Right renal cortex interstitium (tissue), 3 donors: ENCODE measurements around the gene PCP2. TPM values are rescaled to one million over a fixed set of nuclear protein-coding genes. Genes with fewer than 3 reads are reported as not detected.

Experiments
- DNase-seq, 3 donors: peaks; one replicate each; pipeline ENCODE4 v3.0.0-alpha.2; 2013; ENCODE audit warnings: low read depth in 3 of 3, low spot score in 2 of 3
- polyA plus RNA-seq, 3 donors: library from polyadenylated mRNA; unstranded; fragments of 120-200 nt; gene quantifications; one replicate each; pipeline ENCODE4 v1.2.1, GENCODE V29; 2013; ENCODE audit not compliant: insufficient read length in 3 of 3

The PCP2 gene
- polyA plus RNA-seq, 3 donors, result 0.58 to 0.83 (median 0.62) TPM

GRCh38 chr19:7620442-7621412, 12.8 kb downstream of the PCP2 start:
- no peak for DNase-seq

GRCh38 chr19:7619671-7620441, 13.7 kb downstream of the PCP2 start:
- DNase-seq, result no peak

DNA sequence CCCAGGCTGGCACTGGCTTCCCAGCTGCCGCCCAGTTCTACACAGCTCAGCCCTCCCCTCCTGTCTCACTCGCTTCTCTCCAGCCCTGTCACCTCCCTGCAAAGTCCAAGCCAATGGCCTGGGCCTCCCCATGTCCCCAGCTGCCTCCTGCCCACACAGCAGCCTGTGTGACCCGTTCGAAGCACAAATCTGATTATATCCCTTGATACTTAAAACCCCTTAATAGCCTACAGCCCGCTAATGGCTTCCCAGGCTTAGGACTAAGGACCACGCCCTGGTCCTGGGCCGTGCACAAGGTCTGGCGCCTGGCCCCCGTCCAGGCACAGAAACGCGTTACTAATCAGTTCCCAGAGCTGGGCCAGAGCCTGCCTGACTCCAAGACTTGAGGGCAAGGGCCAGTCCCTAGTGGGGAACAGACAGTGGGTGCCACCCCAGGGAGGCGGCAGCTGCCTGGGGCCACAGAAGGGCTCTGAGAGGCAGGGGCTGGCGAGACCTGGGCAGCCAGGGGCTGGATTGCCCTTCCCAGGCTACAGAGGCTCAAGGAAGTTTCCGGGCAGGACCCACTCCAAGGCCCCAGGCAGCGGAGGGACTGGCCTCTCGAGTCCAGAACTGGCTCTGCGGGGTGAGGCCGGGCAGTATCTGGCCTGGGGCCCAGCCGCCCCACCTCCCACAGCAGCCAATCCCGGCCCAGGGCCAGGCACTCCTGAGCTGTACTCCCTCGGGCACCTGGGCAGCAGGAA, 14.6 kb downstream of the PCP2 start:
- DNase-seq, result no peak

- DNase-seq, result no peak
These were observed 15.2 kb downstream of the PCP2 start for GRCh38 chr19:7618348-7618747.

DNA sequence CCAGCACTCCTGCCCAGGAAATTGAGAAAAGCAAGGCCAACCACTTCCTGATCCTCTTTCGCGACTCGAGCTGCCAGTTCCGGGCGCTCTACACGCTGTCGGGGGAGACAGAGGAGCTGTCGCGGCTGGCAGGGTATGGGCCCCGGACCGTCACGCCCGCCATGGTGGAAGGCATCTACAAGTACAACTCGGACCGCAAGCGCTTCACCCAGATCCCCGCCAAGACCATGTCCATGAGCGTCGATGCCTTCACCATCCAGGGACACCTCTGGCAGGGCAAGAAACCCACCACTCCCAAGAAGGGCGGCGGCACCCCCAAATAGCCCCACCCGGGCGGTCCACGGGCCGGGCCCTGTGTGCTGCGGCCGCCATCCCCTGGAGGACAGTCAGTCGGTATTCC, 15.8 kb downstream of the PCP2 start:
- no peak for DNase-seq

DNA sequence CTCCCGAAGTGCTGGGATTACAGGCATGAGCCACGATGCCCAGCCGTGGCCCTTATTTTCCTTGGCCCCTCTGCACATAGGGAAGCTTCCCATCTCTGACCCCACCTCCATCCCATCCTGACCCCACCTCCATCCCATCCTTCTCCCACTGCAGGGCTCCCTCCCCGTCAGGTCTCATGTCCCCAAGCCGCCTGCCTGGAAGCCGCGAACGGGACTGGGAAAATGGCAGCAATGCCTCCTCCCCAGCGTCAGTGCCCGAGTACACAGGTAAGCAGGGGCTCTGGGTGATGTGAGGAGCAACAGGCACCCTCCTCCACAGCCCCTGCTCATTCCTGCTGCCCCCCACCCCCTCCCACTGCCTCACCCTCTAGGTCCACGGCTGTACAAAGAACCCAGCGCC, 16.3 kb downstream of the PCP2 start:
- DNase-seq, result no peak

GRCh38 chr19:7614859-7615741, 18.4 kb downstream of the PCP2 start:
- no peak for DNase-seq

DNA sequence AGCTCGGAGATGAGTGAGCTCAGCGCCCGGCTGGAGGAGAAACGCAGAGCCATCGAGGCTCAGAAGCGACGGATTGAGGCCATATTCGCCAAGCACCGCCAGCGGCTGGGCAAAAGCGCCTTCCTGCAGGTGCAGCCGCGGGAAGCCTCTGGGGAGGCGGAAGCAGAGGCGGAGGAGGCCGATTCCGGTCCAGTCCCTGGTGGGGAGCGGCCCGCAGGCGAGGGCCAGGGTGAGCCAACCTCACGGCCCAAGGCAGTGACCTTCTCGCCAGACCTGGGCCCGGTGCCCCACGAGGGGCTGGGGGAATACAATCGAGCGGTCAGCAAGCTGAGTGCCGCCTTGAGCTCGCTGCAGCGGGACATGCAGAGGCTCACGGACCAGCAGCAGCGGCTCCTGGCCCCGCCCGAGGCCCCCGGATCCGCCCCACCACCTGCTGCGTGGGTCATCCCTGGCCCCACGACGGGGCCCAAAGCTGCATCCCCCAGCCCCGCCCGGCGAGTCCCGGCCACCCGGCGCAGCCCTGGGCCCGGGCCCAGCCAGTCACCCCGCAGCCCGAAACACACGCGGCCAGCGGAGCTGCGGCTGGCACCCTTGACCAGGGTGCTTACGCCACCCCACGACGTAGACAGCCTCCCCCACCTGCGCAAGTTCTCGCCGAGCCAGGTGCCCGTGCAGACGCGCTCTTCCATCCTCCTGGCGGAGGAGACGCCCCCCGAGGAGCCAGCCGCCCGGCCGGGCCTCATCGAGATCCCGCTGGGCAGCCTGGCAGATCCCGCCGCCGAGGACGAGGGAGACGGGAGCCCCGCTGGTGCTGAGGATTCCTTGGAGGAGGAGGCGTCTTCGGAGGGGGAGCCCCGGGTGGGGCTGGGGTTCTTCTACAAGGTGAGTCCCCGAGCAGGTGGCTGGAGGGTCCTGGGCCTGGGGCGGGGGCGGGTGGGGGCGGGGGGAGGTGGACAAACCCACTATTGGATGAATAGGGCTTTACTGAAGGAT, 20.9 kb downstream of the PCP2 start:
- DNase-seq, result no peak

- no peak for DNase-seq
These were observed 21.8 kb downstream of the PCP2 start for GRCh38 chr19:7611541-7612279.

GRCh38 chr19:7610491-7611240, 22.9 kb downstream of the PCP2 start:
- DNase-seq, result no peak

DNA sequence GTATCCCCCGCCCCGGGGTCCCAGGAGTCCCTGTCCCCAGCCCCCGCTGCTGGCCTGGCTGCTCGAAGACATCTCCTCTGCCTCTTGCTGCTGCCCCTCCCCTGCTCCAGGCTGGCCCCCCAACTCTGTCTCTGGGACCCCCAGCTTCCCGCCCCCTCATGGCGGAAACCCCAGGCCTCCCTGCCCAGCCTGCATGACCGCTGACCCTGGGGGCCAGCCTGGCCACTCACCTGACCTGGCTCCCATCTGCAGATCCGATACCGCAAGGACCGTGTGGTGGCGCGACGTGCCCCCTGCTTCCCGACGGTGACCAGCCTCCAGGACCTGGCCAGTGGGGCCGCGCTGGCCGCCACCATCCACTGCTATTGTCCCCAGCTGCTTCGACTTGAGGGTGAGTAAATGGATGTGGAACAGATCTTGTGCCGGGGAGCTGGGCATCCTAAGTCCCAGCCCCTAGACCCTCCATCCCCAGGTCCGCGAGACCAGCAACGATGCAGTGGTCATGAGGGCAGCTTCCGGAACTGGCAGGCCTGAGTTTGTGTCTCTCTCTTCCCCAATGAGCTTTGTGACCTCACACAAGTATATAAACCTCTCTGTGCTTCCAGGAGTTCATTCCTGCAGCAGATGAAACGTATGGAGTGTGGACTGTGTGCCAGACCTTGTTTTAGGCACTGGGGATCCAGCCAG, 25.5 kb downstream of the PCP2 start:
- DNase-seq, result no peak

- DNase-seq, result no peak
These were observed 26.2 kb downstream of the PCP2 start for GRCh38 chr19:7607212-7607873.

DNA sequence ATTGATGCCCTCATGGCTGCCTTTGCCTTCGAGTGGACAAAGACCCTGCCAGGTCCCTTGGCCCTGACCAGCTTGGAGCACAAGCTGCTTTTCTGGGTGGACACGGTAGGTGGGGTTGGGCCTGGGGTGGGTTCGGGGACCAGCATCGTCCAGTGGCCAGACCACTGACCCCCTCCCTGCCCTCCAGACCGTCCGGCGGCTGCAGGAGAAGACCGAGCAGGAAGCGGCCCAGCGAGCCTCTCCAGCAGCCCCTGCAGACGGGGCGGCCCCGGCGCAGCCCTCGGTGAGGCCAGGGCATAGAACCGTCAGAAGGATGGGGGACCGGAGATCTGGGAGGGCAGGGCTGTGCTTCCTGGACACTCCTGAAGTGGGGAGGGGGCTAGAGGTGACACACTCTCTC, 27.2 kb downstream of the PCP2 start:
- DNase-seq, result no peak

DNA sequence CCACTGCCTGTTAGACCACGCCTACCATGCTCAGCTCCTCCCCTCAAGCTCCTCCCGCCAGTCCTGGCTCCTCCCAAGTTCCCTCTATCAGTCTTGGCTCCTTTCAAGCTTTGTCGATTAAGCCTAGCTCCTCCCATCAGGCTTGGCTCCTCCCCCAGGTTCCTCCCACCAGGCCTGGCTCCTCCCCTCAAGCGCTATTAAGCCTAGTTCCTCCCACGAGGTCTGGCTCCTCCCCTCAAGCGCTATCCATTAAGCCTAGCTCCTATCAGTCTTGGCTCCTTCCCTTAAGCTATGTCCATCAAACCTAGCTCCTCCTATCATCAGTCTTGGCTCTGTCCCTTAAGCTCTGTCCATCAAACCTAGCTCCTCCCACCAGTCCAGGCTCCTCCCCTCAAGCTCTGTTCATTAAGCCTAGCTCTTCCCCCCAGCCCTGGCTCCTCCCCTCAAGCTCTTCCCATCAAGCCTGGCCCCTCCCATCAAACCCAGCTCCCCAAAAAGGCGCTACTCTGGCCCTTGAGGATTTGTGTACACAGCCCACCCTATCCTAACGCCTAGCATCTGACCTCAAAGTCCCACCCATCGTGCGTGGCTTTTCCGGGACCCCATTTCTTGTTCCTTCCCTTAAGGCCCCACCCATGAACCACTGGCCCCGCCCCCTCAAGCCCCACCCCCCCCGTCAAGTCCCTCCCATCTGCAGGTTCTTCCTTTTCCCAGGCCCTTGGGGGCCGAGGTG, 27.9 kb downstream of the PCP2 start:
- DNase-seq, result no peak

DNA sequence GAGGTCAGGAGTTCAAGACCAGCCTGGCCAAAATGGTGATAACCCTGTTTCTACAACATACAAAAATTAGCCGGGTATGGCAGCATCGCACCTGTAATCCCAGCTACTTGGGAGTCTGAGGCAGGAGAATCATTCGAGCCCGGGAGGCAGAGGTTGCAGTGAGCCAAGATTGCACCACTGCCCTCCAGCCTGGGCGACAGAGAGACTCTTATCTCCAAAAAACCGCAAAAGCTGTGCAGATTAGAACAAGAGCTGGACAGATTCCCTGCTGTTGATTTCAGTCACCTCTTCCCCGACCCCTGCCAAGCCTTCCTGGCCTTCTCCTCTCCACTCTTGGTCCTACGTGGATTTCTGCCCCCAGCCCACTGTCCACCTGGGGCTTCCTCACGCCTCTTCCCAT, 29.6 kb downstream of the PCP2 start:
- DNase-seq, result no peak
